Neural crest cell (in vitro differentiated cells): ENCODE results near the gene FAM98B. TPM values are rescaled to one million over a fixed set of nuclear protein-coding genes. Genes with fewer than 3 reads are reported as not detected.

Source experiments
- DNase-seq: peaks from one replicate; pipeline ENCODE4 v3.0.0; 2021; ENCODE audit warnings: low read depth, mixed read lengths, low spot score
- H3K27ac Mint-ChIP-seq: one replicate; pipeline ENCODE4 v1.8.0; 2021; ENCODE audit warnings: mild to moderate bottlenecking, mixed read lengths; ENCODE audit not compliant: unreplicated experiment
- H3K27me3 Mint-ChIP-seq: 2 replicates; pipeline ENCODE4 v1.8.0; 2021; ENCODE audit warnings: low read depth, mild to moderate bottlenecking, mixed read lengths
- H3K36me3 Mint-ChIP-seq: 2 replicates; pipeline ENCODE4 v1.8.0; 2021; ENCODE audit warnings: low read depth, mild to moderate bottlenecking, mixed read lengths
- H3K4me1 Mint-ChIP-seq: 2 replicates; pipeline ENCODE4 v1.8.0; 2021; ENCODE audit warnings: mixed read lengths
- H3K4me3 Mint-ChIP-seq: one replicate; pipeline ENCODE4 v1.8.0; 2021; ENCODE audit warnings: mild to moderate bottlenecking, mixed read lengths
- H3K9me3 Mint-ChIP-seq: 2 replicates; pipeline ENCODE4 v1.8.0; 2021; ENCODE audit warnings: mixed read lengths
- CTCF ChIP-seq: fragments of 200-600 bp; sonication (generic); conservative IDR thresholded peaks from 2 replicates; pipeline ENCODE4 v1.5.0; 2021; ENCODE audit warnings: antibody characterized with exemption, mild to moderate bottlenecking
- total RNA-seq: library from RNA; stranded (reverse); gene quantifications from 2 replicates; pipeline ENCODE4 v1.2.1, GENCODE V29; 2021

Gene FAM98B
- total RNA-seq, 1 donor from 2014 or later, result 38.0 TPM

GRCh38 chr15:38441130-38441519 lies 12.8 kb upstream of the FAM98B start:
- TF ChIP-seq CTCF, result no peak
- H3K36me3 Mint-ChIP-seq, result no peaks in the 10 kb centered on the region
- H3K27me3 Mint-ChIP-seq, result peaks cover 56% of the 10 kb centered on the region
- no peak for DNase-seq
- peaks cover 5% of the 10 kb centered on the region for H3K4me1 Mint-ChIP-seq
- H3K9me3 Mint-ChIP-seq, result peaks cover 3% of the 10 kb centered on the region
- no peak overlapping the region for H3K4me3 Mint-ChIP-seq
- H3K27ac Mint-ChIP-seq, result no peak overlapping the region

DNA sequence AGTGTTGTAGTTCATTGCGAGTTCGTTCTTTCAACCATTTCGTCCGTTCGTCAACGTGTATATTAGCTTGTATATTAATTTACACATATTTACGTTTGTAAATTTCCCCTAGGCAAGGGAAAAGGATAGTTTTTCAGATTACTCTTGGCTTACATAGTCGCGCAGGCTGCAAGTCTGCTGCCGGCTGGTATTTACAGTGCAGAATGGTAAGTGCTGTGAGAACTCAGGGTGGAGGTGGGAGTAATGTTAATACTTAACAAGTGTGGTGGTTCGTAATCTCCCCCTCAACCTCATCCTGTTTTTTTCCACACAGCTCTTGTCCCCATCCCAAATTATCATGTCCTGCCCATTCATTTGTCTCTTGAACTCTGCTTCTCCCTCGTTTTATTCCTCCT lies 766 bp downstream of the FAM98B start:
- peak overlapping the region; percentile 99 for H3K27ac Mint-ChIP-seq
- peaks cover 2% of the 10 kb centered on the region for H3K36me3 Mint-ChIP-seq
- peak overlapping the region; percentile 100 for H3K4me3 Mint-ChIP-seq
- H3K4me1 Mint-ChIP-seq, result peaks cover 21% of the 10 kb centered on the region
- H3K9me3 Mint-ChIP-seq, result no peaks in the 10 kb centered on the region
- no peak for DNase-seq
- TF ChIP-seq CTCF, result no peak
- H3K27me3 Mint-ChIP-seq, result peaks cover 24% of the 10 kb centered on the region

GRCh38 chr15:38455092-38455491 lies 1.2 kb downstream of the FAM98B start:
- H3K4me1 Mint-ChIP-seq, result peaks cover 21% of the 10 kb centered on the region
- H3K4me3 Mint-ChIP-seq, result peak overlapping the region; percentile 100
- H3K27ac Mint-ChIP-seq, result peak overlapping the region; percentile 99
- no peaks in the 10 kb centered on the region for H3K9me3 Mint-ChIP-seq
- H3K27me3 Mint-ChIP-seq, result peaks cover 20% of the 10 kb centered on the region
- peaks cover 2% of the 10 kb centered on the region for H3K36me3 Mint-ChIP-seq
- no peak for DNase-seq
- TF ChIP-seq CTCF, result no peak

DNA sequence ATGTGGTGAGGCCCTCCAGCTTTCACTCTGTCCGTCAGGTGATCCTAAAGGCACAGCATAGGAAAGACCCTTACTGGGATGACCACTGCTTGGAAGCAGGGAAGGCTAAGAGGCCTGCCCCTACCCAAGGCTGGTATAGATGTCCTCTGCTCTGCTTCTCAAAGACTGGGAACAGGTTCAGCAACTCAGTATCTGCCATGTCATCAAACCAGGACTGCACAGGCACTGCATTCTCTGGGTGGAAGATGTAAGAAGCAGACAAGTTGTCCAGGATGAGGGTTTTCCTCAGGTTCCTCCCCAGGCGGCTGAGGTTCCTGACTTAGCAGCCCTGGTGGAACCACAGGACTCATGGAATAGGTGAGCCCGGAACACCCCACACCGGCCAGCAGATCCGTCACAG lies 4.7 kb downstream of the FAM98B start:
- H3K27ac Mint-ChIP-seq, result no peak overlapping the region
- TF ChIP-seq CTCF, result no peak
- H3K27me3 Mint-ChIP-seq, result no peaks in the 10 kb centered on the region
- no peaks in the 10 kb centered on the region for H3K9me3 Mint-ChIP-seq
- peaks cover 18% of the 10 kb centered on the region for H3K4me1 Mint-ChIP-seq
- H3K36me3 Mint-ChIP-seq, result peaks cover 2% of the 10 kb centered on the region
- H3K4me3 Mint-ChIP-seq, result no peak overlapping the region
- DNase-seq, result no peak

GRCh38 chr15:38459480-38459879 lies 5.6 kb downstream of the FAM98B start:
- peaks cover 2% of the 10 kb centered on the region for H3K36me3 Mint-ChIP-seq
- H3K4me3 Mint-ChIP-seq, result no peak overlapping the region
- no peaks in the 10 kb centered on the region for H3K27me3 Mint-ChIP-seq
- no peak for TF ChIP-seq CTCF
- no peaks in the 10 kb centered on the region for H3K9me3 Mint-ChIP-seq
- no peak overlapping the region for H3K27ac Mint-ChIP-seq
- no peak for DNase-seq
- H3K4me1 Mint-ChIP-seq, result peaks cover 14% of the 10 kb centered on the region

DNA sequence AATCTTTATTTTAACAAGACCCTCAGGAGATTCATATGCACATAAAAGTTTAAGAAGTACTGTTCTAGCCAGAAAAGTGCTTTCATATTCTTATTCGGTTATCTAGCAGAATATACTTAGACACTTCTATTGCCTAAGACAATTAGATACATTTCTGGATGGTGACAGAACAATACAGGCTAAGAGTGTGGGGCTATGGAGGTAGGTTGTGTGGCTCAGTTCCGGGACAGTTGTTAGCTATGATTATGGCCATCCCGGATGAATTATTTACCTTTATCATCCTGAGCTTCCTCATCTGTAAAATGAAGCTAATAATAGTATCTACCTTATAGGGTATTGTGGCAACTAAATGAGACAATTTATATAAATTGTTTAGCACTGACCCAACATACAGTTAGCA lies 6.6 kb downstream of the FAM98B start:
- peaks cover 5% of the 10 kb centered on the region for H3K4me1 Mint-ChIP-seq
- no peak overlapping the region for H3K27ac Mint-ChIP-seq
- no peaks in the 10 kb centered on the region for H3K27me3 Mint-ChIP-seq
- no peak for DNase-seq
- no peak overlapping the region for H3K4me3 Mint-ChIP-seq
- TF ChIP-seq CTCF, result no peak
- H3K9me3 Mint-ChIP-seq, result no peaks in the 10 kb centered on the region
- H3K36me3 Mint-ChIP-seq, result peaks cover 2% of the 10 kb centered on the region
